Activated gamma-delta T cell treated with anti-CD3 and anti-CD28 coated beads, Interleukin-2, amount 50 U/mL, for 16 hours (primary cell): ENCODE data around the gene CDK11B.

Experiments
- DNase-seq: peaks from one replicate; pipeline ENCODE4 v3.0.0-alpha.2; 2020; ENCODE audit warnings: low read depth

The CDK11B gene

DNA sequence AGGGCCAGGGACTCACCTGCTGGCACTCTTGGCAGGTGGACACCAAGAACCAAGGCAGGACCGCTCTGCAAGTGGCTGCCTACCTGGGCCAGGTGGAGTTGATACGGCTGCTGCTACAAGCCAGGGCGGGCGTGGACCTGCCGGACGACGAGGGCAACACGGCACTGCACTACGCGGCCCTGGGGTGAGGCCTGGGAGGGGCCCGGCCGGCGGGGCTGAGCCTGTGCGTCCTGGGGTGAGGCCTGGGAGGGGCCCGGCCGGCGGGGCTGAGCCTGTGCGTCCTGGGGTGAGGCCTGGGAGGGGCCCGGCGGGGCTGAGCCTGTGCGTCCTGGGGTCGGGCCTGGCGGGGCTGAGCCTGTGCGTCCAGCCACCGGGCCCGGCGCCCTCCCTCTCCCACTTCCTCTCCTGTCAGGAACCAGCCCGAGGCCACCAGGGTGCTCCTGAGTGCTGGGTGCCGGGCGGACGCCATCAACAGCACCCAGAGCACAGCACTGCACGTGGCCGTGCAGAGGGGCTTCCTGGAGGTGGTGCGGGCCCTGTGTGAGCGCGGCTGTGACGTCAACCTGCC lies 31.5 kb downstream of the CDK11B start:
- DNase-seq, result no peak

DNA sequence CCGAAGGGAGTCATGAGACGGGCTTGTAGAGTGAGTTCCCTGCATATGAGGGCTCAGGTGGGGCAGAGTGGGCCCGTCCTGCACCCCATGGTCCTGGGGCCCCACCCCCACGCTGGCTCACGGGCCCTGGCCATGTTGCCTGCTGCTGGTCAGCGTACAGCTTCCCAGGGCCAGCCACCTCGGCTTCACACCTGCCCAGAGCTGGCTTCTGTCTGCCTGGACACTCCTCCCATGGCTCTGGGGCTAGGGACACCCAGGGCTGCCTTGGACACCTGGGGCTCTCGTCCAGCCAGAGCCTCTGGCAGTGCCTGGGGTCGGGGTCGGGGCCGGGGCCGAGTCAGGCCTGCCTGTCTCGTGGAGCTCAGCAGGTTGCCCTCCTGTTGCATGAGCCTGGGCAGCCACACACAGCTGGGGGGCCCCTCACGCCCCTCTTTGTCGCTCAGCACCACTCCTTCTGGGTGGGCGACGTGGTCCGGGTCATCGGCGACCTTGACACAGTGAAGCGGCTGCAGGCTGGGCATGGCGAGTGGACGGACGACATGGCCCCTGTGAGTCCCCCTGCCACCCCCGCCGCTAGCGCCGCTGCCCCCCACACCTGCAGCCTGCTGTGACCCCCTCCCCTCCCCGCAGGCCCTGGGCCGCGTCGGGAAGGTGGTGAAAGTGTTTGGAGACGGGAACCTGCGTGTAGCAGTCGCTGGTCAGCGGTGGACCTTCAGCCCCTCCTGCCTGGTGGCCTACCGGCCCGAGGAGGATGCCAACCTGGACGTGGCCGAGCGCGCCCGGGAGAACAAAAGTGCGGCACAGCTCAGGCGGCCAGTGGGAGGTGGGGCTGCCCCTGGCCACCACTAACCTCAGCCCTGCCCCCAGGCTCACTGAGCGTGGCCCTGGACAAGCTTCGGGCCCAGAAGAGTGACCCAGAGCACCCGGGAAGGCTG lies 32.3 kb downstream of the CDK11B start:
- DNase-seq, result no peak

DNA sequence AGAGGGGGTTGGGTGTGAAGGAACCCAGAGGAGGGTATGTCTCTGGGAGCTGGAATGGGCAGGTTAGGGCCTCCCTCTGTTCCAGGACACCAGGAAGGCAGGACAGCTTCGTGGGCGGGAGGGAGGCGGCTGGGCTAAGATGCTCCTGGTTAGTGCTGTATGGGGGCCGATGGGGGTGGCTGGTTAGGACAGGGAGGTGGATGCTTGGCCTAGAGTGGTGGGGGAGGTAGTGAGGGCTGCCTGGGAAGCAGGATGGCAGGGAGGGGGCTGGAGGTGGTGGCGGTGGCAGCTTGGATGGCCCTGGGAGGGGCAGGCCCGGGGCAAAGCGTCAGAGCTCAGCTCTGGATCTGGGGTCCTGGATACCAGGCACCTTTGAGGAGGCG lies 33.0 kb downstream of the CDK11B start:
- no peak for DNase-seq

DNA sequence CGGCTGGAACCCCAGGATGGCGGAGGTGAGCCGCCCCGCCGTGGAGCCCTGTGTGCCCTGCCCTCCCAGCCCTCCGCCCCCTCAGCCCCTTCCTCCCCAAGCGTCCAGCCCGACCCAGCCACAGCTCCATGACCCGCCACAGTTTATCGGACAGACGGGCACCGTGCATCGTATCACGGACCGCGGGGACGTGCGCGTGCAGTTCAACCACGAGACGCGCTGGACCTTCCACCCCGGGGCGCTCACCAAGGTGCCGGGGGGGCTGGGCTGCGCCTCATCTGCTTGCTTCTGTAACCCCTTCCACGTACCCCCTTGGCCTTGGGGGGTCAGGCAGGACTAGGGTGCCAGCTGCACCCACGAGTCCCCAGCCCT lies 33.4 kb downstream of the CDK11B start:
- DNase-seq, result no peak

DNA sequence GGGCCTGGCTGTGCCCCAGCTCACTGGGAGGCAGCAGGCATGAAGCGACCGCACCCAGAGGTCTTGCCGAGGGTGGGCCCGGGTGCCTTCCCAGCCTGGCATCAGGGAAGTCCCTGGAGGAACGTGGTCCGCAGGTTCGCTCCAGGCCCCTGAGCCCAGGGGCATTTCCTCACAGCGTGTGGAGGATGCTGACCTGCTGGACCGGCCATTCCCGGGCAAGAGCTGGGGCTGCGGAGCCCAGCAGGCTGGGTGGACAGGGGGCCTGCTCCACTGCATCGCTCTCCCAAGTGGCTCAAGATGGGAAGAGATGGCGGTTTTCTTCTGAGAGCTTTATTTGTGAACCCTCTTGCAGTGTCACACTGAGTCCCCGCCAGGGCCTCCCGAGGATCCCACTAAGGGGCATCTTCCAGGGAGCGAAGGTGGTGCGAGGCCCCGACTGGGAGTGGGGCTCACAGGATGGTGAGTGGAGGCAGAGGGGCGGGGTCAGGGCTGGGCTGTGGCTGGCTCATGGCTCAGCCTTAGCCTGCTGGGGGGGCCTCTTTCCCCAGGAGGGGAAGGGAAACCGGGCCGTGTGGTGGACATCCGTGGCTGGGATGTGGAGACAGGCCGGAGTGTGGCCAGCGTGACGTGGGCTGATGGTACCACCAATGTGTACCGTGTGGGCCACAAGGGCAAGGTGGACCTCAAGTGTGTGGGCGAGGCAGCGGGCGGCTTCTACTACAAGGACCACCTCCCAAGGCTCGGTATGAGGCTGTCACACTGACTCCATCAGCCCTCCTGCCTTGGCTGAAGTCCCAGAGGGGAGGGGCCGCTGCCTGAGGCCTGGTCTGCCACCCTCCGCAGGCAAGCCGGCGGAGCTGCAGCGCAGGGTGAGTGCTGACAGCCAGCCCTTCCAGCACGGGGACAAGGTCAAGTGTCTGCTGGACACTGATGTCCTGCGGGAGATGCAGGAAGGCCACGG lies 34.1 kb downstream of the CDK11B start:
- no peak for DNase-seq

DNA sequence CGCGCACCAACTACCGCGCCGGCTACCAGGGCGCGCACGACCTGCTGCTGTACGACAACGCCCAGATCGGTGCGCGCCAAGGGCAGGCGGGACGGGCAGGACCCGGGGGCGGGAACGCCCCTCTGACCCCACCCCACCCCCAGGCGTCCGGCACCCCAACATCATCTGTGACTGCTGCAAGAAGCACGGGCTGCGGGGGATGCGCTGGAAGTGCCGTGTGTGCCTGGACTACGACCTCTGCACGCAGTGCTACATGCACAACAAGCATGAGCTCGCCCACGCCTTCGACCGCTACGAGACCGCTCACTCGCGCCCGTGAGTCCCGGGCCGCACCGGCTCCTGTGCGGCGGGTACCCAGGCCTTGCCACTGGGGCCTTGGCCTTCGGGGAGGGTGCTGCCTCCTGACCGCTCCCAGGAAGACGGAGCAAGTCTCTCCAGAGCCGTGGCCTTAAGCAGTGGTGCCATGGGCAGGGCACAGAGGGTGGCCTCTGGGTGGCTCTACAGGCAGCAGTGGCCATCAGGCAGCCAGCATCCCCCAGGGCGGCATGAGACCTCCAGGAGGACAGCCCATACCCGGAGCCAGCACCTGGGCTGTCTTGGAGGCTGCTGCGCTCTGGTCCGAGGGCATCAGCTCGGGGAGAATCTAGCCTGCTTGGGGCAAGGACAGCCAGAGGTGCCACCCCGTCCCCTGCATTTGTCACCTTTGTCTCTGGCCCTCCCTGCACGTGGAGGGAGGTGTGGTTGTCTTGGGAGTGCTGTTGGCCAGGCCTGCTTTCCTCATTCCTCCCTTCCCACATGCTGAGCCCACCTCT lies 35.0 kb downstream of the CDK11B start:
- DNase-seq, result no peak

DNA sequence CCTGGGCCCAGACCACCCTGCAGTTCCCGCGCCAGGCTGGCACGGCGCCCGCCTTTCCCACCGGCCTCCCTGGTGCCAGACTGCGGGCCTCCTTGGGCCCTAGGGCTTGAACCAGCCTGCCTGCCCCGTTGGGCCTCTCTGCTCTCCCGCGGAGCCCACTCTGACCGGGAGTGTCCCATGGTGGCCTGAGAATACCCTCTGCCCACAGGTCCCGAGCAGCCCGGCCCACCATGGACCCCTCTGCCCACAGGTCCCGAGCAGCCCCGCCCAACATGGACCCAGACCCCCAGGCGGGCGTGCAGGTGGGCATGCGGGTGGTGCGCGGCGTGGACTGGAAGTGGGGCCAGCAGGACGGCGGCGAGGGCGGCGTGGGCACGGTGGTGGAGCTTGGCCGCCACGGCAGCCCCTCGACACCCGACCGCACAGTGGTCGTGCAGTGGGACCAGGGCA lies 35.6 kb downstream of the CDK11B start:
- DNase-seq, result no peak

DNA sequence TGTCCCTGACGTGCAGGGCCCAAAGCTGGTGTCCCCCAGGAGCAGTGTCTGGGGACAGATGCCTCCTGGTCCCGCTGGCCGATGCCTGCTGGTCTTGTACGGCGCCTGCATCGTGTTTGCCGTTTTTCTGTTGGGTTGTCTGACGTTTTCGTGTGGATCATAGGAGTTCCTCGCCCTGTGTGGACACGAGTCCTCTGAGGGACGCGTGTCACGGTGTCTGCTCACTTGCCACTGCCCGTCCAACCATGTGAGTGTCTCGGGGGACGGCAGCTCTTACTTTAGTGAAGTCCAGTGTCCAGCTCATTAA lies 36.1 kb downstream of the CDK11B start:
- no peak for DNase-seq

DNA sequence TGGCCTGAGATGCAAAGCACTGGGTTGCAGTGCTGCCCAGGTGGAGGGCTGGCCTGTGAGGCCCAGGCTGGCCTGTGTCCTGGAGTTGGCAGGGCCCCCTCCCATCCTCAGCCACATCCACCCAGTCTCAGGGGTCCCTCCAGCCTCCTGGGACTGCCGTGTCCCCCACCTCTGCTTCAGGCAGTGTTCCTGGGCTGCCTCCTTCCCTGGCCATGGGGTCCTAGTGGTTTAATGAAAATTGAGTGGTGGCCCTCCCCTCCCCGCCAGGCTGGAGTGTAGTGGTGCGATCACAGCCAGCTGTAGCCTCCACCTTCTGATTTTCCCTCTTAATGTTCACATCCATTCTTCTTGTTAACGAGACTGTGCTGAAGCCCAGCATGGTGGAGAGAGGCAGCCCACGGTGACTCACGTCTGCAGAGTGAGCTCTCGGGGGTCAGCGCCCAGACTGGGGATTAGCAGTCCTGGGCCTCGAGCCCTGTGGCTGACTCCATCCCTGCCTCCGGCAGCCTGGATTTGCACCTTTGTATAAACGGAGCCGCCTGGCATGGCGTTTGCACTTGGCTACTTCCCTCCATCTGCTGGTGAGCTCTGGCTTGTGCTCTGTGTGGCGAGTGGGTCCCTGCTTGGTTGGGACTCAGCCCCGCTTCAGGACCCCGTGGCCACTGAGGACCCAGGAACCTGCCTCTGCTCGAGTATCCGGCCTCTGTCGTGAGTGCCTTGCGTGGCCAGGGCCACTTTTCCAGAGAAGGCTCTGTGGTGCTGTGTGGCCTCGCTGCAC lies 36.6 kb downstream of the CDK11B start:
- no peak for DNase-seq

DNA sequence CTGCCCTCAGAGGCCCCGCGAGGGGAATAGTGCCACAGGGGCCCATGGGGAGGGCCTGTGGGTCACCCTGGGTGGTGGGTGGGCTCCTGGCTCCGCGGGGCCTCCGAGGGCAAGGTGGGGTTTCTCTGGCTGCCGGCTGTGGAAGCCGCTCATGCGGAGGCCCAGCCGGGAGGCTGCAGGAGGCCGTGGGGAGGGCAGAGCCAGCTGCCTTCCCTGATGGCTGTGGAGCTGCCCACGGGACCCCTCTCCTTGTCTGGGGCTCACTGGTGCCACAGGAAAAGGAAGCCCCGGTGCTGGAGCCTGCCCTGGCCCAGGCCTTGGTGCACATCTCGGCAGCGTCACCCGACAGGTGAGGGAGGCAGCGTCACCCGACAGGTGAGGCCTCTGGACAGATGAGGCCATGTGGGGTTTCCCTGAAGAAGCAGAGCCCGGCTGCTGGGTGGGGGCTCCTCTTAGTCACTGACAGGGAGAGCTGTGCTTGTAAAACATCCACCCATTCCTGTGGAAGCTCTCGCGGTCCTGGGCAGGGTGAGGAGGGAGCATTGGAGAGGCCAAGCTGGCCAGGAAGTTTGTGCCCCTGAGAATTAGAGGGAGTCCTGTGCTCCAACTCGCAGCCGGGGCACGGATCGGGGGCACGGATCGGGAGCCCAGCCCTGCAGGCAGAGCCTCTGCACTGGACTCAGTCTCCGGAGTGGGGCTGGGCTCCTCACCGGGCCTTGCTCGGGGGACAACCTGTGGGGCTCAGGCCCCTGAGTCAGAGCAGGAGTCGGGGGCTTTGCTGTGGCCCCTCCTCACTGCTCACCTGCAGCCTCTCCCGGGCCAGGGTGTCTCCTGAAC lies 37.4 kb downstream of the CDK11B start:
- DNase-seq, result no peak

DNA sequence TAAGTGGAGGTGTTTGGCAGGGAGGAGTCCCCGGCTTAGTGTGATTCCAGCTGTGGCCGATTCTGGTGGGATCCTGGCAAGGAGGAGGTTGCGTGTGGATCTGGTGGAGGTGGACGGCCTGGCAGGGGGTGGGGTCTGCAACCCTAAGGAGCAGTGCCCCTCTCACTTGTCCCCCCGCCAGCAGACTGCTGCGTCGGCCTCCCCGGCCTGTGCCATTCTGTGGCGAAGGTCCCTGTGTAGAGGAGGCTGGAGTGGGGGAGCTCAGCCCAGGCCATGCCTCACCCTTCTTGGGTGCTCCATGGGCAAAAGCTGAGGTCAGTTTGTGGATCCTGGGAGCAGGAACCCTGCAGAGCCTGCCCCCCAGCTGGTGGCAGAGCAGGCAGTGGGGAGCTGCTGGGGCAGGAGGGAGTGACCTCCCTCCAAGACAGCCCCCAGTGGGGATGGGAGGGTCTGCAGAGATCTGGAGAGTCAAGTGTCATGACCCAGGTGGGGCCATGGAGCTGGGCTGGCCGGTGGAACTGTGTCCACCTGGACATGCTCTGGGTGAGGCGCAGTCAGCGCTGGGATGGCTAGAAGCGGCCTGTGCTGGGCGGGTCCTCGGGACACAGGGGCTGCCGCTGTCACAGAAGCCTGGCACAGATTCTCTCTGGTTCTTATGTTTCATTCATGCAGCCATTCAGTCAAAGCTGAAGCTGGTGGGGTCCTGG lies 38.2 kb downstream of the CDK11B start:
- DNase-seq, result no peak

DNA sequence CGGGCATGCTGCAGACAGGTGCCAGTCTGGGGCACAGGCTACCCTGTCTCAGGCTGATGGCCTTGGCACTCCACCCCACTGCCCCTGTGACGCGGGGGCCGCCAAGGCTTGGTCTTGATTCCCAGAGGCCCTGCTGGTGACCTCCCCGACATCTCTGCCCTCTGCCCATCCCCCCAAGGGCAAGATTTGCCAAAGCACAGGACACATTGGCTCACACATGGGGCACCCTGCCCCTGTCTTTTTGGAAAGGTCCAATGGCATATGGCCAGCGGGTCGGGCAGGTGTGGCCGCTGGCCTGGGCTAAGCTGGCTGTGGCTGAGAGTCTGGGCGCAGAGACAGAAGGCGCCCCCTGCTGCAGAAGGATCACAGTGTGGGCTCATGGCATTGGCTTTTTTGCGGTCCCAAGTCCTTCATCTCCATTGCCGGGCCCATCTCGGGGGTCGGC lies 38.9 kb downstream of the CDK11B start:
- DNase-seq, result no peak

DNA sequence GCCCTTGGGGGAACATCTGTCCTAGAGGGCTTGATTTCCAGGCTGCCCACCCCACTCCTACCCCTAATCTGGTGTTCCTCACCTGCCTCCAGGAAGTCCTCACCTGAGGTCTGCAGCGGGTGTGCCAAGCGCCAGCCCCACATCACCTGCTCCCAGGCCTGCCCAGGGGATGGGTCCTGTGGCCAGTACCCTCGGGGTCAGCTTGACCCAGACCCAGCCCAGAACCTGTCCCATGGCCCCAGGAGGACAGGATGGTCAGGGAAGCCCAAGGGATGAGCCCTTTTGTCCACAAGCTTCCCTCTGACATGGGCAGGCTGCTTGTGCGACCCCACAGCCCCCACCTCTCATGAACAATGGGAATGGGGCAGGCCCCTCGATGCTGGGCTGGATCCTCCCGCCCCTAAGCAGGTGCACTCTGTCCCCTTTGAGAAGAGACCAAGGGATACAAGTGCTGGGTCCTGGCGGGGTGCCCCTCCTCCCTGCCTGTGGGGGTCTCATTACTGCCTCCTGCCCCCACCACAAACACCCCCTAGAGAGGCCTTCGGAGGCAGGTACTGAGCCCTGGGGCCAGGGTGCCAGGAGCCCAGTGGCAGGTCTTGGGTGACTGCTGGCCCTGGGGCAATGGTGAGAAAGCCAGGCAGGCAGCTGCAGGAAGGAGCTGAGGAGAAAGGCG lies 40.3 kb downstream of the CDK11B start:
- no peak for DNase-seq

DNA sequence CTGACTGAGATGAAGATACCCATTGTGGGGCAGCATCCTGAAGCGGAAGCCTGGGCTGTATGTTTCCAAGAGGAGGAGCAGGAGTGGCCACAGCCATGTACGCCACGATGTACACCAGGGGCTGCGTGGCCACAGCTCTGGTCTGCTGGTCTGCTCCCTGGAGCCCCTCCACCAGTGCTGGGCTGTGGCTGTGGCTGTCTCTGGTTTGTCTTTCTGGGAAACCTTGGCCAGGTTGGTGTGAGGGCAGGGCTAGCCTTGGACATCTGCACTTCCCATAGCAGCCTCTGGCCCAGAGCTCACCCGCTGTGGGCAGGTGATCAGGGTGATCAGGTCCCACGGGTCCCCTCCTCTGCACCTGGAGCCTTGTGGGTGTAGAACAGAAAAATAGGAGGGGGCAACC lies 40.9 kb downstream of the CDK11B start:
- no peak for DNase-seq

DNA sequence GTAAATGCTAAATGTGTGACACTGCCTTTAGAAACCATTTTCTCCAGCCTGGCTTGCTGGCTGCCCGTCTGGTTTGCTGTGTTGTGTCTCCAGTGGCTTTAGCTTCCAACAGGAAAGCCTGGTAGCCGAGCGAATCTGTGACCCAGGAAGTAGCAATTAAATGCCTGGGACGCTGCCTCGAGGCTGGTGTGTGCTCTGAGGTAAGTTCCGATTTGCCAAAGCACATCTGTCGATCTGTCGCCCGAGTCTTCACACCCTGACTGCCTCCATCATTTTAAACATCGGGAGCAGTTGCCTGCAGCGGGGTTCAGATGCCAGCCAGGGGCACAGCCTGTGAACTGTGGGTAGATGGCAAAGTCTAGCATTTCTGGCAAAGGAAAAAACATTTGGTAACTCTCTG lies 41.3 kb downstream of the CDK11B start:
- DNase-seq, result no peak

DNA sequence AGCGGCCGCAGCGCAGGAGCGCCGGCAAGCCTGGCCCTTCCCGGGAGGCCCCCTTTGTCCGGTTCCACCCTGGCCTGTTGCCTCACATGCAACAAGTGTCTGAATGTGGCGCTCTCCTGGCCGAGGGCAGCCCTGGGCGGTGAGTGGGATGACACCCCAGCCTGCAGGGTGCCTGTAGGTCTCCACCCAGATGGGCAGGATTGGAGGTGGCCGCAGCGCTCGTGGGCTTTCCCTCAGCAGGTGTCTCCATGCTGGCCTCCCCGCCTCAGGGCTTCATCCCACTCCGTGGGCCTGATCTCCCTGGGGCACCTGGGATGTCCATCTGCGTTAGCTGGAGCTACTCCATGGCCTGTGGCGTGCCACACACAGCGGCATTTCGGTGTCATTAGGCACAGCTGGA lies 42.0 kb downstream of the CDK11B start:
- no peak for DNase-seq

DNA sequence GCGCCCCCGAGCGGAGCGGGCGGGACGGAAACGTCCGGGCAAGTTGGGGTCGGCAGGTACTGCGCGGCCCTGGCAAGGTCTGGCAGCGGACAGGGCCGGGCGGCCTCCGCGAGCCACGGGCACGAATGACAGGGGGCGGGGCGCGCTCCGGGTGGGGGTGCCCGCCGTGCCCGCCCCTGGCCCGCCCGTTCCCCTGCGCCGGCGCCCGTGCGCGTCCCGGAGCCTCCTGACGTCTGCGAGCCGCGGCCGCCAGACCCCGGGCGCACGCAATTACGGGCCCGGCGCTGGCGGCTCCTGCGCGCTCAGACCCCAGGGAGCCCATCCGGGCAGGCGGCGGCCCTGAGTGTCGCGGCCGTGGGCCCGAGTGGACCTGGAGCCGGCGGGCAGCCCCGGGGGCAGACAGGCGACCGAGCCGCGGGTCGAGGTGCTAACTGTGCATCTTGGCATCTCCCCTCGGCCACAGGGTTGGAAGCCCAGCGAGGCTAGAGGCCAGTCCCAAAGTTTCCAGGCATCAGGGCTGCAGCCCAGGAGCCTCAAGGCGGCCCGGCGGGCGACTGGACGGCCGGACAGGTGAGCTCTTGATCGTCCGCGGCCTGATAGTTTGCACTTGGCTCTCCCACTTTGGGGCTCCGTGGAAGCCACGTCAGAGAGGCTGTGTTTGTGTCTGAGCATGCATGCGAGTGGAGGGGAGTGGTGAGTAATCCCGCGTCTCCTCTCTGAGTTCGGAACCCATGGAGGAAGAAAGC lies 42.6 kb downstream of the CDK11B start:
- no peak for DNase-seq
